Femur (tissue), 1 donor: Measurements from ENCODE around the gene APOBEC3G.
"Not testable (repeated sequence)": the region's sequence is repeated elsewhere in the genome, so short reads cannot be mapped to it uniquely, and the experiment has no call there.

Experiments used
- DNase-seq: peaks from one replicate; pipeline ENCODE4 v3.0.0-alpha.2; 2017

The APOBEC3G gene

DNA sequence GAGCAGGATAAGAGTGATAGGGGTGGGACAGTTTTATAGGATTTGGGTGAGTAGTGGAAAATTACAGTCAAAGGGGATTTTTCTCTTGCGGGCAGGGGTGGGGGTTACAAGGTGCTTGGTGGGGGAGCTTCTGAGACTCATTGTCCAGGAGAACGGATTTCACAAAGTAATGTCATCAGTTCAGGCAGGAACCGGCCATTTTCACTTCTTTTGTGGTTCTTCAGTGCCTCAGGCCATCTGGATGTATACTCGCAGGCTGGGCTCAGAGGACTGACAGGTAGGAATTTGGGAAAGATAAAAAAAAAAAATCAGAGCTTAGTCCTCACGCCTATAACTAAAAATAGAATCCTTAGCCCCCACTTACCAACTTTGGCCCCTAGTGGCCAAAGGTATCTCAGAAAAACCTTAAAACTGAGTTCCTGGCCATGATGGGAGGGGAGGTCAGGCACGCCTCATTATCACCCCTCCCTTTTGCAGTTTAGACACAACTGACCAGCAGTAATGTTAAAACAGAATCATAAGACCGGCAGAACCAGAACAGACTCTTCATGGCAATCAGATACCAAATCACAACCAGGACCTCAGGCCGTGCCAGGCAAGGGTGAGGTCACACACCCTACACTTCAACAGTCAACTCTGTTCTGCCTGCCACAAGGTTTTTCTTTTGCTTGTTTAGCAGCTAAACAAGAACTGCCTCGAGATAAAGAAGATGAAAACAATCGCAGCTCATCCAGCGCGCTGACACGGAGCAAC, 8.9 kb upstream of the APOBEC3G start:
- no peak for DNase-seq

DNA sequence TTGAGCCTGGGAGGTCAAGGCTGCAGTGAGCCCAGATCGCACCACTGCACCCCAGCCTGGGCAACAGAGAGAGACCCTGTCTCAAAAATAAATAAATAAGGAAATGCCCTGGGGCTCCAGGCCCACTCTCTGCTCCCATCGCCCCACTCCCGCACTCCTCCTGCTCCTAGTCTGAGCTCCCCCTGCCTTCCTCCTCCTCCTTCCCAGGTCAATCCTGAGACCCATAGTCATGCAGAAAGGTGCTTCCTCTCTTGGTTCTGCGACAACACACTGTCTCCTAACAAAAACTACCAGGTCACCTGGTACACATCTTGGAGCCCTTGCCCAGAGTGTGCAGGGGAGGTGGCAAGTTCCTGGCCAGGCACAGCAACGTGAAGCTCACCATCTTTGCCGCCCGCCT, 6.9 kb upstream of the APOBEC3G start:
- DNase-seq = no peak

DNA sequence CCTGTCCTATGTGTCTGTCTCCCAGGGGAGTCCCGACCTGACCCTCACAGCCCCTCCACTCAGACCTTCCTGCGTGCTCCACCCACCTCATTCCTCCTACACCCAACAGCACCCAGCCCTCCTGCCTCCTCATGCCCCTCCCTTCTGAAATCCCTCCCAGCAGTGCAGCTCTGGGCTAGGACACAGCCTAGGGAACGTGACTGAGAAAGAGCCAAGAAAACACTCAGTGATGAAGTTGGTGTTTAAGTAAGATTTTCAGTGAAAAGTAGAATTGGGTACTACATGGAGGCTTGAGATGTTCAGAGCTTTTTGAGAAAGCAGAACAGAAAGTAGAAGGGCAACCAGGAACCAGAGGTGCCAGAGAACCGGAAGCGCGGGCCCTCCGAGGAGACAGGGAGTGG, 4.5 kb upstream of the APOBEC3G start:
- DNase-seq = not testable (repeated sequence)

DNA sequence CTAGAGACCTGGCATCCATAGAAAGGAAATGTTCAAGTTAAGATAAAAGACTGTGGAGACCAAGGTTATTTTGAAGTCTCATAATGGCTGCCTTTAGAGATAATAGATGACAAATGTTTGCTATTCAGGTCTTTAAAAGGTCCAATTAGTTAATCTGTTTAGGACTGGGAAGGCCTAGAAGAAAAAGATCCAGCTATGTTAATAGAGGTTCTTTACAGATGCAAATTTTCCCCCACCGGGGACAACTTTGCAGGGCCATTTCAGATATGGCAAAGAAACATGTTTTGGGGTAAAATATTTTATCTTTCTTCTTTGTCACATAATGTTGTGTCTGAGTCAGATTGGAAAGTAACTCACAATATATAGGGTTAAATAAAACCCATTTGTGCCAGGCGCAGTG, 3.1 kb upstream of the APOBEC3G start:
- DNase-seq = no peak

DNA sequence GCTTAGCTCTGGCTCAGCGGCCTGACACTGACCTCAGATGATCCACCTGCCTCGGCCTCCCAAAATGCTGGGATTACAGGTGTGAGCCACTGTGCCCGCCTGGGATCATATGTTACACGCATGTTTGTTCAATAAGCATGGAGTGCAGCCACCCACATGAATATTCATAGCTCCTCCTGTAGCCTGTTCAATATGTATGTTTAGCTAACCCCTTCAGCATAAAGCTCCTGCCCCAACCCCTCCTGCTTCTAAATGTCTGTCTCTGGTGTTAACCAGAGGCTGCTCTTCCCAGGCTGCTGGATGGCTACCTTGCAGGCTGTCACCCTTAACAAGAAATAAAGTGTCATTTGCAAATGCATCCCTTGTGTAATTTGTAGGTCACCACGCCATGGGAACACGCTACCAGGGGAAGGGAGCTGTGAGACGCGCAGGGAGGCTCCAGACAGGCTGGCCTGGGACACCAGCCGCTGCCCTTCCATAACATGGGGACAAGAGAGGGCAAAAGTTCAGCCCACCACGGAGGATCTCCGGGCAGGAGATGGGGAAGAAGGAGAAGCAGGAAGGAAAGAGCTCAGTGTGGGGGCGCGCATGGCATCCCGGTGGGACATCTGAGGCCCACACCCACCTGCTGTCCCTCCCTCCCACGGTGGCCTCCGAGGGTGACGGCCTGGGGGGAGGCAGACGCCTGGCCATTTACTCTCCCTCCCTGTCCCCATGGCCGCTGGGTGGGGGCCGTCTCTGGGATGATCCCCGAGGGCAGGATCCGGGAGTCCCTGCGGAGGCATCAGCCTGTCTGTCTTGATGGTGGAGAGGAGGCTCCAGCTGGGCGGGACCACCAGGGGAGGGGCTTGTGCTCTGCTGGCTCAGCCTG, 685 bp upstream of the APOBEC3G start:
- DNase-seq = not testable (repeated sequence)

DNA sequence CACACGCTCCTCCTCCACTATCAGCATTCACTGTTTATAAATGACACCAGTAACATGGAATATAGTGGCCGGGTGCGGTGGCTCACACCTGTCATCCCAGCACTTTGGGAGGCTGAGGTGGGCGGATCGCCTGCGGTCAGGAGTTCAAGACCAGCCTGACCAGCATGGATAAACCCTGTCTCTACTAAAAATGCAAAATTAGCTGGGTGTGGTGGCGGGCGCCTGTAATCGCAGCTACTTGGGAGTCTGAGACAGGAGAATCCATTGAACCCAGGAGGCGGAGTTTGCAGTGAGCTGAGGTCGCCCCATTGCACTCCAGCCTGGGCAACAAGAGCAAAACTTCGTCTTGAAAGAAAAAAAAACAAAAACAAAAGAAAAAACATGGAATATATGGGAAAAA, 837 bp downstream of the APOBEC3G start:
- DNase-seq = not testable (repeated sequence)

DNA sequence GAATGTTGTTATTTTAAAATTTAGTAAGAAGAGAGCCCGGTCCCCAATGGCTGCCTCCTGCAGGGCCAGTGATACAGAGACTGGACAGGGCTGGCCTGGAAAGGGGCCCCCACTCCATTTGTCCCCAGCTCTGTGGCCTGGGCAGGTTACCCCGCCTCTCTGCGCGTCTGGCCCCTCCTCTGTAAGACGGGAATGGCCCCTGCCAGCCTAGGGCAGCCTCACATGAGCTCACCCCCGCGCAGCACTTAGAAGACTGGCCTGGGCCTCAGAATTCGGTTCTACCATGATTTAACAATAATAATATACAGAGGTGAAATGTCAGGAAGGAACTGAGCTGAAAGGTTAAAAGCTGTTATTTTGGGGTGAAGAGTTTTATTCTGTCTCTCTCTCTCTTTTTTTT, 1.3 kb downstream of the APOBEC3G start:
- DNase-seq = no peak

DNA sequence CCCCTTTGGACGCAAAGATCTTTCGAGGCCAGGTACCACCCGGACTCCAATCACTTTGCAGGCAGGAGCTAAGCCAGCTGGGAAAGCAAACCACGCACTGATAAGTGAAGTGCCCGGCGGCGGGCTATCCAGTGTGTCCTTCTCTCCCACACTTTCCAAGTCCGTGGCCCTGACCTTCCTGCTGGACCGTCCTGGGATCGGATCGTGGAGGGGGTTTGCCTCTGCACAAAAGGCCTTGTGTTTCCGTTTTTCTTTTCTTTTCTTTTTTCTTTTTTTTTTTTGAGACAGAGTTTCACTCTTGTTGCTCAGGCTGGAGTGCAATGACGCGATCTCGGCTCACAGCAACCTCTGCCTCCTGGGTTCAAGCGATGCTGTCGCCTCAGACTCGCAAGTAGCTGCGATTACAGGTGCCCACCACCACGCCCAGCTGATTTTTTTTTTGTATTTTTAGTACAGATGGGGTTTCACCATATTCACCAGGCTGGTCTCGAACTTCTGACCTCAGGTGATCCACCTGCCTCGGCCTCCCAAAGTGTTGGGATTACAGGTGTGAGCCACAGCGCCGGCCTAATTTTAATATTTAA, 2.1 kb downstream of the APOBEC3G start:
- DNase-seq = not testable (repeated sequence)

DNA sequence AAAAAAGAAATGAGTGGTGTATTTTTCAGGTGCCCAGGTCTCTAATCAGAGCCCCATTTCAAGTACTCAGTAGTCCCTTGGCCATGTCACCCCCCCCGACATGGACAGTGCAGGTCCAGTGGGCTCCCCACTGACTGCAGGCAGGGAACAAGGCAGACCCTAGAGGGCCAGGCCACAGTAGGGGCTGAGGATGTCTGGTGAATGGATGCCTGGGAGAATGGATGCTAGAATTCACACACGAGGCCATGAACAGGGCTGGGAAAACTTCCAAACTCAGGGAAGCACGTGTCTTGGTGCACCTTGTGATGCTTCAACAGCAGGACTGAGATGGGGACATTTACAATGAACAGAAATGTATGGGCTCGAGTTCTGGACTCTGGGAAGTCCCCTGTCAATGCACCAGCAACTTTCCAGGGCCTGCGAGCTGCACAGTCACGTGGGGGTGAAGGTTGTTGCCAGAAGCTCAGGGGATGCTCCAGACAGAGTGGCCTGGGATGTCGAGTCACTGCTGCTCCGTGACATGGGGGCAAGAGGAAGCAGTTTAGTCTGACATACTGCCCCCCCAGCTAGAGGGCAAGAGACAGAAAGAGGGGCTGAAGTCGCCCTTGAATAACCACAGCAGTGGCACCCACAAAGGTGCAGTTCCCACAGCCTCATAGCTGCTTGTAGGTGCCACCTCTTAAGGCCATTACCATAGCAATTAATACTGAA, 3.1 kb downstream of the APOBEC3G start:
- no peak for DNase-seq

DNA sequence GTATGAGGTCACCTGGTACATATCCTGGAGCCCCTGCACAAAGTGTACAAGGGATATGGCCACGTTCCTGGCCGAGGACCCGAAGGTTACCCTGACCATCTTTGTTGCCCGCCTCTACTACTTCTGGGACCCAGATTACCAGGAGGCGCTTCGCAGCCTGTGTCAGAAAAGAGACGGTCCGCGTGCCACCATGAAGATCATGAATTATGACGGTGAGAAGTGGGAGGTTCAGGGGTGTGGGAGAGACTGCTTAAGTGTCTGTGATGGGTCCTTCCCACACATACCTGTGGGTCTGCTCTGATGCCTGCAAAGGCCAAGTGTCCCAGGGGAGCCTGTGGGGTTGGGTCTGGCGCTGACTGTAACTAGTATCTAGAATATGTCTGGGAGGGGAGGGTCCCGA, 3.9 kb downstream of the APOBEC3G start:
- no peak for DNase-seq

DNA sequence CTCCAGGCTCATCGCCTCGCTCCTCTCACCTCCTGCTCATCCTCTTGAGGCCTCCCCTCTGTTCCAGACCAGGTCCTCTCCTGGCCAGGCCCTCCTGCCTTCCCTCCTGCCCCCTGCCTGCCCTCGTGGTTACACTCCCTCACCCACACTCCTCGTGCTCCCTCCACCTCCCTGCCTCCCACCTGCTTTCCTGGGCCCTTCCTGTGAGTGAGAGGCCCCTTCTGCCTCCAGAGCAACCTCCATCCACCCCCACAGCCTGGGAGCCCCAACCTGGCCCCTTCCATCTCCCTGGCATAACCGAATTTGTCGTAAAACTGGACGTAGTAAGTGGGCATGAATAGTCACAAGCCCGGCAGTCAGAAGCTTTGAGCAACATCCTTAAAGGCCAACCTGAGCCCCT, 4.5 kb downstream of the APOBEC3G start:
- DNase-seq = no peak

DNA sequence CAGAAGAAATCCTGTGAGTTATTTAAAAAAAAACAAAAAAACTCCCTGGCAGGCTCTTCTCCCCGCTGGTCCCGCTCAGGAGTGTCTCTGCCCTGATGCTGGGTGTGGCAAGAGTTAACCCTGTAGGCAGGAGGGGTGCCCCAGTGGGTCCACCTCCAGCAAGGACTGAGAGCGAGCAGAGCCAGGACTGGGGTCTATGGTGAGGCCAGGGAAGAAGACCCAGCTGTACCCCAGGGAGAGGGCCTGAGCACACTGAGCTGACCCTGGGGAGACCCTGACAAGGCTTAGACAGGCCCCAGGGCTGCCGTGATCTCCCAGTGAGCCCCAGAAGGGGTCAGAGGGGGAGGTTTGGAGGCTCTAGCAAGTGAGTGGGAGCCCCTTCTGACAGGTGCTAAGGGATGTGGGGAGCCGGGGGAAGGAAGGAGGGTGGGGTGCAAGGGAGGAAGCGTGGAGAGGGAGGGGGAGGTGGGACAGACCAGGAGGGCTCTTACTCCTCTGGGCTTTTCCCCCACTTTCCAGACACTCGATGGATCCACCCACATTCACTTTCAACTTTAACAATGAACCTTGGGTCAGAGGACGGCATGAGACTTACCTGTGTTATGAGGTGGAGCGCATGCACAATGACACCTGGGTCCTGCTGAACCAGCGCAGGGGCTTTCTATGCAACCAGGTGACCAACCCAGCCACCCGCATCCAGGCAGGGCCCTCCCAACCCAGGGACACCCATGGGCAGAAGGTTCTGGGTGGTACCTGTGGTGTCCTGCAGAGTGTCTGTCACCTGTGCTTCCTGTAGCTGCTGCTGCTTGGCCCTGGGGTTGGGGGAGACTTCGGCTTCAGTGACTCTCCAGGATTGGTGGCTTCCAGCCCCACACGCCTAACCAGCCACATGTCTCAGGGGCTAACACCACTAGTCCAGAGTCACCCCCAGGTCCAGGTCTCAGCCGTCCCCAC, 6.4 kb downstream of the APOBEC3G start:
- no peak for DNase-seq

DNA sequence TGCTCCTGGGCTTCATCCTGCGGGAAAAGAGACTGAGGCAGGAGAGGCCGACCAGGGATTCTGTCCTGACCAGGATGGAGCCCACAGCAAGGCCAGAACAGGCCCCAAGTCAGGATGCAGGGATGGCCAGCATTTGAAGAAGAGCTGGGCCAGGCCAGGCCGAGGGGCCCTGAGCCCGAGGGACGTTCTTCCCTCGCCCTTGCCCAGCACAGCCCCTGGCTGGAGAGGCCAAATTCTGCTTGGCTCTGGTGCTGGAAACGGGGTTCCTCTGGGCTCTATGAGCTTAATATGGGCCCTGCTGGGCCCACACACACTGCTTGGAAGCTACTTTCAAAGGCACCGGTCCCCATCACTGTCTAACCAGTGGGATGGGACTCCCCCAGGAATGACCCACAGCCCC, 7.6 kb downstream of the APOBEC3G start:
- no peak for DNase-seq

DNA sequence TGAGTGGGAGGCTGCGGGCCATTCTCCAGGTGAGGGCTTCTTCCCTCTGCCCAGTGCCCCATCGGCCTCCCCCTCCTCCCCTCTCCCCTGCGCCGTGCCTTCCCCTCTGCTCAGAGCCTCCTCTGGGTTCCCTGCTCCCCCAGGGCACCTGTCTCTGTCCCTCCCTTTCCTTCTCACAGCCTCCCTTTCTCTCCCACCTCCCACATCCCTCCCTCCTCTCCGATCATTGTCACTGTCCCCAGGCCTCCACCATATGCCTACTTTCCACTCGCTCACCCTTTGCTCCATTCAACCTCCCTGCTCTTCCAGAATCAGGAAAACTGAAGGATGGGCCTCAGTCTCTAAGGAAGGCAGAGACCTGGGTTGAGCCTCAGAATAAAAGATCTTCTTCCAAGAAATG, 10.0 kb downstream of the APOBEC3G start:
- DNase-seq = no peak

DNA sequence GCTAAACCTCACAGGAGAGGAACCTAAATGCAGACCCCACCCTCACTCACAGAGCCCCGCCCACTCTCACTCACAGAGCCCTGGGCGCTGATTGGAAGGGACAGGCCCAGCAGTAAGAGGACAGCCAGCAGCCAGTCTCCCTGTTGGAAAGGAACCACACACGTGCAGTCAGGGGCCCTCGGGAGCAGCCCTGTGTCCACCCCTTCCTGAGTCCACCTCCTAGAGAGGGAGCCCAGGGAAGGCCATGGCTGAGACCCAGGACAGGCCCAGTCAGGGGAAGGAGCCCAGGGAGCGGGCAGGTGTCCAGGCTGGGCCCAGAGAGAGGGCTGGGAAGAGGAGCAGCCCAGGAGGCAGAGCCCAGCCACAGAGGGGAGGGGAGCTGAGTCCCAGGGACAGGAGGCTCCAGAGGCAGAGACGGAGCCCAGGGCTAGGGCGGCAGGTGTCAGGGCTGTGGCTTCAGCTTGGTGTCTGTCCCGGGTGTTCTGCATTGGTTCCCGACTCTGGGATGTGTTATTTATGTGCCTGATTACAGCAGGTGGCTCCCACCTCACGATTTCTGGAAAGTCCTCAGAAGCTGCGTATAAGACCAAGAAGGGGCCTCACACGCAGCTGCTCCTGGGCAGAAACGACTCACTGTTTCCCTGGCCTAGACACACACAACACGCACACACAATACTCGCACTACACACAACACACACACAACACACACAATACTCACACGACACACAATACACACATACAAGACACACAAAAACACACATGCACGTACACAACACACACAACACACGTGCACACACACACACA, 11.0 kb downstream of the APOBEC3G start:
- DNase-seq = peak; percentile 63

DNA sequence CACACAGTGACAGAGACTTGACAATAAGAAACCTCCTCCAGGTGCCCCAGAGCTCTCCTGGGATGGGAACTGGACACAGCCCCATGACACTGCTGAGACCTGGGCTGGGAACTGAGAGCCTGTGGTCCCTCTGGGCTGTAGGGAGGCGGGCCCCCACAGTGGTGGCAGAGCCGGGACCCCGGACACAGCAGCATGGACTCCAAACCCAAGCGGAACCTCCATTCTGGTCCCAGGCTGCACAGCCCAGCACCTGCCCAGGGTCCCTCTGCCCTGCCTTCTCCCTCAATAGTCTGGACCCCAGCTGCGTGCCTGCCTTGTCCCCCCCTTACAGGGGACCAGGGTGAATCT, 11.6 kb downstream of the APOBEC3G start:
- DNase-seq = no peak

DNA sequence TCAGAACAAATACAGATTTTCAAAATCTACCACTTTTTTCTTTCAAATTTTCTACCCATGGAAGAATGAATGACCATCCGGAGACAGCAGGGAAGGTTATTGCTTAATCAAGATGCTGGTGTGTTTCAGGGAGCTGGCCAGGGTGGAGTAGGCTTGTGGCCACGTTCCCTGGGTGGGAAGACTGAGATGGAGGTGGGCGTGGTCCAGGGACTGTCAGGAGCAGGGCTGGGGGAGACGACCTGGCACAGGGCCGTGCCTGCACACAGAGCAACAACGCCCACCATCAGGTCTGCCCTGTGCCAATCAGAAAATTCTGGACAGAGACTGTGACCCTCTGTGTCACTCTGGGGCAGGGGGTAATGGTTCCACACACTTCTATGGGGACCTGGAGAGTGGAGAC, 12.9 kb downstream of the APOBEC3G start:
- no peak for DNase-seq

DNA sequence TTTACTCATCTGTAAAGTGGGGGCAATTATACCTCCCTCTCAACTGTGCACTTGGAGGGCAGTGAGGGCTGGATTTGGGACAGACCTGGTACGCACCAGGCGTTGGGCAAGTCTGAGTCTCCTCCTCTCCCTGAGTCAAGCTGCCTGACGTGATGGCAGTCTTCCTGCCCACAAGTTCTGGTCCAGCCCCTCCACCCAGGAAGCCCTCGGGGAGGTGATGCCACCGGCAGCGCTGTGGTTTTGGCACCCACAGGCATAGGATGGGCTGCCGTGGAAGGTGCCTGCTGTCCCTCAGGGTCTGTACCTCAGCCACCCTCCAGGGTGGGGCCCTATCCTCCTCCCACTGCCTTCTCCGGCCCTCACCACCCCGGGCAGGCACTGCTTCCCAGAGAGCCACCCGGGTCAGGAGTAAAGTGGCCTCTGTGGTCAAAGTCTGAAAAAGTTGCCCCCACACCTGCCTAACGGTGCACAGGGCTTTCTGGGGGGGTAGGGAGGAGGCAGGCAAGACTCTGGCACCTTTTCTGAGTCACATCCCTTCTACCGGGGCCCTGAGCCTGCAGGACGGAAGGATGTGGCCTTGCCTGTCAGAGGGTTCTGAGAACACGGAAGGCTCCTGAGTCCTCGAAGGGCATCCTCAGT, 13.5 kb downstream of the APOBEC3G start:
- DNase-seq = no peak

DNA sequence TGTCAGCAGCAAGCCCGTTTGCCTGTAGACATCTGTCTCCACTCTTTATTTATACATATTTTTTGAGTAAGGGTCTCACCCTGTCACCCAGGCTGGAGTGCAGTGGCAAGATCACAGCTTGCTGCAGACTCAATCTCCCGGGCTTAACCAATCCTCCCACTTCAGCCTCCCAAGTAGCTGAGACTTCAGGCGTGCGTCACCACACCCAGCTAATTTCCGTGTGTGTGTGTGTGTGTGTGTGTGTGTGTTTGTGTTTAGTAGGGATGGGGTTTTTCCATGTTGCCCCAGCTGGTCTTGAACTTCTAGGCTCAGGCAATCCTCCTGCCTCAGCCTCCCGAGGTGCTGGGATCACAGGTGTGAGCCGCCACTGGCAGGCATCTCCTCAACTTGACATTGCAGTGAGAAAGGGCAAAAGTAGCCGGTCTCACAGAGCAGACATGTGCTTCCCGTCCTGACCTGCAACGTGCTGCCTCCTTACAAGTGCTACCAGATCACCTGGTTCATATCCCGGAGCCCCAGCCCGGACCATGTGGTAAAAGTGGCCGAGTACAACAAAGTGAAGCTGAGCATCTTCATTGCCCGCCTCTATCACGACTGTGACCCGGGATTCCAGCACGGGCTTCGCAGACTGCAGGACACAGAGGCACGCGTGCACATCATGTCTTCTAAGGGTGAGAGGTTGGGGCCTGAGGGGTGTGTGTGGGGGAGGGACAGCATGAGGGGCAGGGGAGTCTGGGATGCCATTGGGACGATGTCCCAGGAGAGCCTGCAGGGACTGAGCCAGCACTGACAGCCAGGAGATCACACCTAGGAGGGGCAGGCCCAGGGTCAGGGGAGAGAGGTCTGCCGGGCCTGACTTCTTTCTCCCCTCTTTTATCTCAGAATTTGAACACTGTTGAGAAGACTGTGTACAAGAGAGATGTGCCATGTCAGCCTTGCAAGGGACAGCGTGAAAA, 14.3 kb downstream of the APOBEC3G start:
- DNase-seq = no peak
